ENCODE results near the gene APRT.
A peak's percentile ranks its signal among the peaks of the same experiment; 100 is the strongest.

APRT gene

GRCh38 chr16:88813269-88814143, 1.8 kb upstream of the APRT start:
- TF ChIP-seq CTCF (IDR thresholded peaks at IDR 0.05): no peak

GRCh38 chr16:88812513-88813268, 963 bp upstream of the APRT start:
- peak; percentile 23; the same call in 1 of the 2 replicates for TF ChIP-seq CTCF (IDR thresholded peaks at IDR 0.05)

- TF ChIP-seq CTCF (IDR thresholded peaks at IDR 0.05): no peak
Observed at GRCh38 chr16:88810912-88811768, 588 bp downstream of the APRT start.

GRCh38 chr16:88810166-88810911, 1.4 kb downstream of the APRT start:
- no peak for TF ChIP-seq CTCF (IDR thresholded peaks at IDR 0.05)

- no peak for TF ChIP-seq CTCF (IDR thresholded peaks at IDR 0.05)
Observed at GRCh38 chr16:88809676-88810165, 2.0 kb downstream of the APRT start.

GRCh38 chr16:88809068-88809675, 2.6 kb downstream of the APRT start:
- TF ChIP-seq CTCF (IDR thresholded peaks at IDR 0.05): no peak
